MM.1S (cell line): ENCODE results near the gene FOXK2.

Experiments
- EZH2 ChIP-seq: fragments of 300-600 bp; sonication (generic); optimal IDR thresholded peaks from 2 replicates; pipeline ENCODE3; 2017; ENCODE audit warnings: low read depth, mild to moderate bottlenecking, antibody characterized with exemption, low read length, mixed read lengths
- EZH2phosphoT487 ChIP-seq: fragments of 300-600 bp; sonication (generic); IDR thresholded peaks from 2 replicates; pipeline ENCODE4 v1.6.1; 2018; ENCODE audit warnings: antibody characterized with exemption, low read length
- TF ChIP-seq, protein P1 (sequence below): fragments of 300-600 bp; sonication (generic); IDR thresholded peaks from 2 replicates; pipeline ENCODE4 v1.5.1; 2016; ENCODE audit warnings: antibody characterized with exemption, low read length, mixed read lengths

- TF ChIP-seq, protein P1, sequence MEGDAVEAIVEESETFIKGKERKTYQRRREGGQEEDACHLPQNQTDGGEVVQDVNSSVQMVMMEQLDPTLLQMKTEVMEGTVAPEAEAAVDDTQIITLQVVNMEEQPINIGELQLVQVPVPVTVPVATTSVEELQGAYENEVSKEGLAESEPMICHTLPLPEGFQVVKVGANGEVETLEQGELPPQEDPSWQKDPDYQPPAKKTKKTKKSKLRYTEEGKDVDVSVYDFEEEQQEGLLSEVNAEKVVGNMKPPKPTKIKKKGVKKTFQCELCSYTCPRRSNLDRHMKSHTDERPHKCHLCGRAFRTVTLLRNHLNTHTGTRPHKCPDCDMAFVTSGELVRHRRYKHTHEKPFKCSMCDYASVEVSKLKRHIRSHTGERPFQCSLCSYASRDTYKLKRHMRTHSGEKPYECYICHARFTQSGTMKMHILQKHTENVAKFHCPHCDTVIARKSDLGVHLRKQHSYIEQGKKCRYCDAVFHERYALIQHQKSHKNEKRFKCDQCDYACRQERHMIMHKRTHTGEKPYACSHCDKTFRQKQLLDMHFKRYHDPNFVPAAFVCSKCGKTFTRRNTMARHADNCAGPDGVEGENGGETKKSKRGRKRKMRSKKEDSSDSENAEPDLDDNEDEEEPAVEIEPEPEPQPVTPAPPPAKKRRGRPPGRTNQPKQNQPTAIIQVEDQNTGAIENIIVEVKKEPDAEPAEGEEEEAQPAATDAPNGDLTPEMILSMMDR: no peak
- TF ChIP-seq EZH2 (no peak), EZH2phosphoT487 (no peak)
These were observed 42.0 kb downstream of the FOXK2 start for GRCh38 chr17:82561429-82562035.
